ENCODE measurements around the gene SLC22A4.
A peak's percentile ranks its signal among the peaks of the same experiment; 100 is the strongest.

Gene SLC22A4

GRCh38 chr5:132323202-132323601 is 29.0 kb downstream of the SLC22A4 start:
- no peak for TF ChIP-seq CTCF (IDR thresholded peaks at IDR 0.05; ENCODE audit: low read depth, low read length)
- DNase-seq (ENCODE audit: extremely low read depth, low read depth), result no peak

GRCh38 chr5:132325691-132326090 is 31.5 kb downstream of the SLC22A4 start:
- no peak for DNase-seq (ENCODE audit: extremely low read depth, low read depth)
- no peak for TF ChIP-seq CTCF (IDR thresholded peaks at IDR 0.05; ENCODE audit: low read depth, low read length)

GRCh38 chr5:132327252-132327955 is 33.2 kb downstream of the SLC22A4 start:
- DNase-seq (ENCODE audit: extremely low read depth, low read depth), result peak; percentile 49

GRCh38 chr5:132334812-132335211 is 40.6 kb downstream of the SLC22A4 start:
- DNase-seq (ENCODE audit: extremely low read depth, low read depth), result no peak
- no peak for TF ChIP-seq CTCF (IDR thresholded peaks at IDR 0.05; ENCODE audit: low read depth, low read length)

More at GRCh38 chr5:132327252-132327955, 33.2 kb downstream of the SLC22A4 start:
- TF ChIP-seq CTCF (IDR thresholded peaks at IDR 0.05; ENCODE audit: low read depth, low read length), result no peak

GRCh38 chr5:132335402-132335801 is 41.2 kb downstream of the SLC22A4 start:
- no peak for TF ChIP-seq CTCF (IDR thresholded peaks at IDR 0.05; ENCODE audit: low read depth, low read length)
- DNase-seq (ENCODE audit: extremely low read depth, low read depth), result no peak

GRCh38 chr5:132339502-132339901 is 45.3 kb downstream of the SLC22A4 start:
- DNase-seq (ENCODE audit: extremely low read depth, low read depth), result no peak
- no peak for TF ChIP-seq CTCF (IDR thresholded peaks at IDR 0.05; ENCODE audit: low read depth, low read length)

GRCh38 chr5:132342291-132343180 is 48.3 kb downstream of the SLC22A4 start:
- DNase-seq (ENCODE audit: extremely low read depth, low read depth), result no peak
- no peak for TF ChIP-seq CTCF (IDR thresholded peaks at IDR 0.05; ENCODE audit: low read depth, low read length)

Data from AG09319 (cell line).